WTC11 (cell line): ENCODE results near the gene EID2B. TPM values are rescaled to one million over a fixed set of nuclear protein-coding genes. Genes with fewer than 3 reads are reported as not detected.

Experiments used
- ATAC-seq: fragments of 200-7000 bp; cut with Tn5 transposase; 2 replicates; pipeline ENCODE4 v1.10.0; 2021; ENCODE audit warnings: mild to moderate bottlenecking, moderate library complexity
- CTCF ChIA-PET: fragments of 300-600 bp; sonication (Branson Sonifier 250); formaldehyde crosslinking; loops from one replicate; lab custom pipeline; 2021; ENCODE audit warnings: antibody characterized with exemption; lab: Charles Lee
- POLR2A ChIA-PET: fragments of 350-600 bp; sonication (Branson Sonifier 250); formaldehyde crosslinking; loops from one replicate; lab custom pipeline; 2021; ENCODE audit warnings: antibody characterized with exemption; lab: Charles Lee
- DNase-seq: peaks from one replicate; pipeline ENCODE4 v3.0.0; 2021; ENCODE audit warnings: low spot score
- H3K27ac Mint-ChIP-seq: 2 replicates; pipeline ENCODE4 v1.8.0; 2021; ENCODE audit warnings: mixed read lengths
- H3K27me3 Mint-ChIP-seq: 2 replicates; pipeline ENCODE4 v1.8.0; 2021; ENCODE audit warnings: low read depth, mild to moderate bottlenecking, moderate library complexity, mixed read lengths
- H3K36me3 Mint-ChIP-seq: 2 replicates; pipeline ENCODE4 v1.8.0; 2021; ENCODE audit warnings: mixed read lengths
- H3K4me1 Mint-ChIP-seq: 2 replicates; pipeline ENCODE4 v1.8.0; 2022; ENCODE audit warnings: mixed read lengths
- H3K4me3 Mint-ChIP-seq: 2 replicates; pipeline ENCODE4 v1.8.0; 2021; ENCODE audit warnings: mild to moderate bottlenecking, moderate library complexity, mixed read lengths
- H3K9me3 Mint-ChIP-seq: 2 replicates; pipeline ENCODE4 v1.8.0; 2021; ENCODE audit warnings: mixed read lengths
- CBFB ChIP-seq: sonication (generic); formaldehyde crosslinking; IDR thresholded peaks from 2 replicates; pipeline ENCODE4 v1.8.1; 2022; ENCODE audit warnings: mild to moderate bottlenecking, low read depth, missing genetic modification reagents
- EMX1 ChIP-seq: fragments of 250-450 bp; sonication (Bioruptor Pico); IDR thresholded peaks from 2 replicates; pipeline ENCODE4 v1.8.0; 2021; ENCODE audit warnings: mild to moderate bottlenecking
- ESRRA ChIP-seq: sonication (generic); formaldehyde crosslinking; IDR thresholded peaks from 2 replicates; pipeline ENCODE4 v1.8.1; 2022; ENCODE audit warnings: mild to moderate bottlenecking, missing genetic modification reagents, borderline replicate concordance
- FOXK1 ChIP-seq: sonication (generic); formaldehyde crosslinking; IDR thresholded peaks from 2 replicates; pipeline ENCODE4 v1.8.0; 2022; ENCODE audit warnings: mild to moderate bottlenecking, moderate library complexity, missing genetic modification reagents
- GTF2I ChIP-seq: fragments of 250-450 bp; sonication (Bioruptor Pico); conservative IDR thresholded peaks from 2 replicates; pipeline ENCODE4 v1.4.0; 2021; ENCODE audit warnings: mild to moderate bottlenecking
- HMGA2 ChIP-seq: fragments of 250-450 bp; sonication (Bioruptor Pico); IDR thresholded peaks from 2 replicates; pipeline ENCODE4 v1.4.0; 2021; ENCODE audit warnings: mild to moderate bottlenecking, moderate library complexity
- MXD4 ChIP-seq: fragments of 250-450 bp; sonication (Bioruptor Pico); IDR thresholded peaks from 2 replicates; pipeline ENCODE4 v1.8.0; 2021; ENCODE audit warnings: mild to moderate bottlenecking, moderate library complexity, borderline replicate concordance
- NR2C2 ChIP-seq: sonication (generic); formaldehyde crosslinking; IDR thresholded peaks from 2 replicates; pipeline ENCODE4 v1.8.0; 2022; ENCODE audit warnings: mild to moderate bottlenecking, missing genetic modification reagents
- RELA ChIP-seq: sonication (generic); formaldehyde crosslinking; IDR thresholded peaks from 2 replicates; pipeline ENCODE4 v1.8.1; 2022; ENCODE audit warnings: missing genetic modification reagents, mild to moderate bottlenecking, borderline replicate concordance
- SMAD4 ChIP-seq: sonication (generic); formaldehyde crosslinking; IDR thresholded peaks from 2 replicates; pipeline ENCODE4 v1.8.0; 2022; ENCODE audit warnings: mild to moderate bottlenecking, missing genetic modification reagents
- TEAD4 ChIP-seq: sonication (generic); formaldehyde crosslinking; IDR thresholded peaks from 2 replicates; pipeline ENCODE4 v1.8.0; 2022; ENCODE audit warnings: mild to moderate bottlenecking, missing genetic modification reagents
- ZBTB21 ChIP-seq: sonication (generic); formaldehyde crosslinking; IDR thresholded peaks from 2 replicates; pipeline ENCODE4 v1.8.1; 2023; ENCODE audit warnings: mild to moderate bottlenecking, missing genetic modification reagents, borderline replicate concordance
- ZNF263 ChIP-seq: sonication (generic); formaldehyde crosslinking; IDR thresholded peaks from 2 replicates; pipeline ENCODE4 v1.8.1; 2022; ENCODE audit warnings: low read depth, mild to moderate bottlenecking, moderate library complexity, missing genetic modification reagents
- ZNF416 ChIP-seq: fragments of 250-450 bp; sonication (Bioruptor Pico); IDR thresholded peaks from 2 replicates; pipeline ENCODE4 v1.9.0; 2021; ENCODE audit warnings: mild to moderate bottlenecking, inconsistent platforms
- ZNF423 ChIP-seq: fragments of 250-450 bp; sonication (Bioruptor Pico); IDR thresholded peaks from 2 replicates; pipeline ENCODE4 v2.1.2; 2022; ENCODE audit warnings: mild to moderate bottlenecking, moderate library complexity
- total RNA-seq: library from RNA; stranded (reverse); gene quantifications from 3 replicates; pipeline ENCODE4 v1.2.3, GENCODE V29; 2021
- TF ChIP-seq, protein P1 (sequence below): sonication (generic); formaldehyde crosslinking; IDR thresholded peaks from 2 replicates; pipeline ENCODE4 v1.8.1; 2022; ENCODE audit warnings: mild to moderate bottlenecking, moderate library complexity, missing genetic modification reagents
- TF ChIP-seq, protein P2 (sequence below): fragments of 200-600 bp; IDR thresholded peaks from 2 replicates; pipeline ENCODE4 v1.8.0; 2022; ENCODE audit warnings: antibody characterized with exemption
- TF ChIP-seq, protein P3 (sequence below): sonication (generic); formaldehyde crosslinking; IDR thresholded peaks from 2 replicates; pipeline ENCODE4 v1.8.0; 2023; ENCODE audit warnings: missing genetic modification reagents, mild to moderate bottlenecking, borderline replicate concordance
- TF ChIP-seq, protein P4 (sequence below): sonication (generic); formaldehyde crosslinking; IDR thresholded peaks from 2 replicates; pipeline ENCODE4 v1.8.0; 2022; ENCODE audit warnings: mild to moderate bottlenecking, missing genetic modification reagents
- TF ChIP-seq, protein P5 (sequence below): sonication (generic); formaldehyde crosslinking; IDR thresholded peaks from 2 replicates; pipeline ENCODE4 v1.8.0; 2022; ENCODE audit warnings: mild to moderate bottlenecking, missing genetic modification reagents

Gene EID2B
- total RNA-seq, 1 experiment from 2014 or later: 3.6 TPM

DNA sequence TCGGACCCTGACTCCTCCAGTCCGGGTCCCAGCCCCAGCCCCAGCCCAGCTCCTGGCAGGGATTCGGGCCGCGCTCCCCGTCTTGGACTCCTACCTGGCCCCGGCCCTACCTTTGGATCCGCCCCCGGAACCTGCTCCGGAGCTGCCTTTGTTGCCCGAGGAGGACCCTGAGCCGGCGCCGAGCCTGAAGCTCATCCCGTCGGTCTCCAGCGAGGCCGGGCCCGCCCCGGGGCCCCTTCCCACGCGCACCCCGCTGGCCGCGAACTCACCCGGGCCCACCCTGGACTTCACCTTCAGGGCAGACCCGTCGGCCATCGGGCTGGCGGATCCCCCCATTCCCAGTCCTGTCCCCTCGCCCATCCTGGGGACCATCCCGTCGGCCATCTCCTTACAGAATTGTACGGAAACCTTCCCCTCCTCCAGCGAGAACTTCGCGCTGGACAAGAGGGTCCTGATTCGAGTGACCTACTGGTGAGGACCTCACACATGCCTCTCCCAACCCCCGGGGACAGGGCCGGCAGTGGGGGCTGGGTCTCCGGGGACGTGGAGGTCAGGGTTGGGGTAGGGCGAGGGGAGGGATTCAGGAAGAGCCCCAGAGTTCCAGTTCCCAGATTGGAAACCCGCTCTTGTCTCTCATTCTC lies 17.0 kb downstream of the EID2B start:
- POLR2A ChIA-PET: interaction anchor here (0.6 to 1.8 kb wide), 3 partner anchors 17 to 829 kb away, joined by 3 to 10 read pairs (median 6); partner anchors contain the start of genes EID2B and RPS16
- CTCF ChIA-PET: interaction anchor here (0.6 to 4.0 kb wide), 11 partner anchors 9 to 1826 kb away, joined by 3 to 21 read pairs (median 5); partner anchors contain the start of genes EID2B and TIMM50

DNA sequence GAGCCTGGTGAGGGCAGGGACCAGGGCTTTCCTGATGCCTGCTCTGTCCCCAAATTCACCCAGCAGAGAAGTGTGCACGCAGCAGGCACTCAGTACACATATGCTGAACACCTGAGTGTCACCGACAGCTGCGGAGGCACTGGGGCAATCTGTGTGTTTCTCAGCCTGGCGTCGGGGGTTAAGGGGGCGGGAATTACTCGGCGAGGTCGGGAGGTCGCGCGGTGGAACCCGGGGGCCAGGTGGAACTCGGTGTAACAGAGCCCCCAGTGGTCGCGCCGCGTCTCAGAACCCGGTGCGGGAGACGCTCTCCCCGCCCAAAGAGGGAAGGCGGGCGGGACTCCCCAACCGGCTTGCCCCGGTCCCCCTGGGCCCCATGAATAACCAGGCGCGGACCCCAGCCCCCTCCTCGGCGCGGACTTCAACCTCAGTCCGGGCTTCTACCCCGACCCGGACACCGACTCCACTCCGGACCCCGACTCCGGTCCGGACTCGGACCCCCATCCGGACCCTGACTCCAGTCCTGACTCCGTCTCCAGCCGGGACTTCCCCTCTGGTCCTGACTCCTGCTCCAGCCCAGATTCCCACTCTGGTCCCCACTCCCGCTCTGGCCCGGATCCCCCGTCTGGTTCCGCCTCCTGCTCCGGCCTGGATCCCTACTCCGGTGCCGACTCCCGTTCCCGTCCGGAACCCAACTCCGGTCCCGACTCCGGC lies 17.7 kb downstream of the EID2B start, which contains the start of gene SELENOV:
Gene SELENOV (plus strand): TSS at position 300 of the 711 bp plus-strand sequence. CDS start 74 bp downstream, at position 374.
- peak; percentile 90 for DNase-seq
- Mint-ChIP-seq H3K27me3 (peaks cover 36% of the 10 kb centered on the region), H3K36me3 (peaks cover 5% of the 10 kb centered on the region), H3K27ac (peak within 1 kb of the TSS; percentile 41; the same call in 1 of the 2 replicates), H3K4me1 (peaks cover 27% of the 10 kb centered on the region), H3K9me3 (no peaks in the 10 kb centered on the region; the same call in 1 of the 2 replicates), H3K4me3 (peak within 1 kb of the TSS; percentile 89)
- ATAC-seq: peak; percentile 76
- ChIA-PET POLR2A (interaction anchor here (0.8 to 1.8 kb wide), 3 partner anchors 17 to 107 kb away, joined by 3 to 10 read pairs (median 6); partner anchors contain the start of genes EID2B and RPS16), CTCF (interaction anchor here (0.7 to 4.0 kb wide), 11 partner anchors 8 to 112 kb away, joined by 3 to 21 read pairs (median 5); partner anchors contain the start of gene EID2B)
- TF ChIP-seq ZNF263 (CRISPR knock-in tag): no peak
- TF ChIP-seq, protein P1, sequence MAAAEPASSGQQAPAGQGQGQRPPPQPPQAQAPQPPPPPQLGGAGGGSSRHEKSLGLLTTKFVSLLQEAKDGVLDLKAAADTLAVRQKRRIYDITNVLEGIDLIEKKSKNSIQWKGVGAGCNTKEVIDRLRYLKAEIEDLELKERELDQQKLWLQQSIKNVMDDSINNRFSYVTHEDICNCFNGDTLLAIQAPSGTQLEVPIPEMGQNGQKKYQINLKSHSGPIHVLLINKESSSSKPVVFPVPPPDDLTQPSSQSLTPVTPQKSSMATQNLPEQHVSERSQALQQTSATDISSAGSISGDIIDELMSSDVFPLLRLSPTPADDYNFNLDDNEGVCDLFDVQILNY: peak; percentile 62; the same call in 1 of the 2 replicates
- TF ChIP-seq, protein P2, sequence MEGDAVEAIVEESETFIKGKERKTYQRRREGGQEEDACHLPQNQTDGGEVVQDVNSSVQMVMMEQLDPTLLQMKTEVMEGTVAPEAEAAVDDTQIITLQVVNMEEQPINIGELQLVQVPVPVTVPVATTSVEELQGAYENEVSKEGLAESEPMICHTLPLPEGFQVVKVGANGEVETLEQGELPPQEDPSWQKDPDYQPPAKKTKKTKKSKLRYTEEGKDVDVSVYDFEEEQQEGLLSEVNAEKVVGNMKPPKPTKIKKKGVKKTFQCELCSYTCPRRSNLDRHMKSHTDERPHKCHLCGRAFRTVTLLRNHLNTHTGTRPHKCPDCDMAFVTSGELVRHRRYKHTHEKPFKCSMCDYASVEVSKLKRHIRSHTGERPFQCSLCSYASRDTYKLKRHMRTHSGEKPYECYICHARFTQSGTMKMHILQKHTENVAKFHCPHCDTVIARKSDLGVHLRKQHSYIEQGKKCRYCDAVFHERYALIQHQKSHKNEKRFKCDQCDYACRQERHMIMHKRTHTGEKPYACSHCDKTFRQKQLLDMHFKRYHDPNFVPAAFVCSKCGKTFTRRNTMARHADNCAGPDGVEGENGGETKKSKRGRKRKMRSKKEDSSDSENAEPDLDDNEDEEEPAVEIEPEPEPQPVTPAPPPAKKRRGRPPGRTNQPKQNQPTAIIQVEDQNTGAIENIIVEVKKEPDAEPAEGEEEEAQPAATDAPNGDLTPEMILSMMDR: no peak
- no peak for TF ChIP-seq ZNF423 (CRISPR knock-in tag)
- TF ChIP-seq, protein P3, sequence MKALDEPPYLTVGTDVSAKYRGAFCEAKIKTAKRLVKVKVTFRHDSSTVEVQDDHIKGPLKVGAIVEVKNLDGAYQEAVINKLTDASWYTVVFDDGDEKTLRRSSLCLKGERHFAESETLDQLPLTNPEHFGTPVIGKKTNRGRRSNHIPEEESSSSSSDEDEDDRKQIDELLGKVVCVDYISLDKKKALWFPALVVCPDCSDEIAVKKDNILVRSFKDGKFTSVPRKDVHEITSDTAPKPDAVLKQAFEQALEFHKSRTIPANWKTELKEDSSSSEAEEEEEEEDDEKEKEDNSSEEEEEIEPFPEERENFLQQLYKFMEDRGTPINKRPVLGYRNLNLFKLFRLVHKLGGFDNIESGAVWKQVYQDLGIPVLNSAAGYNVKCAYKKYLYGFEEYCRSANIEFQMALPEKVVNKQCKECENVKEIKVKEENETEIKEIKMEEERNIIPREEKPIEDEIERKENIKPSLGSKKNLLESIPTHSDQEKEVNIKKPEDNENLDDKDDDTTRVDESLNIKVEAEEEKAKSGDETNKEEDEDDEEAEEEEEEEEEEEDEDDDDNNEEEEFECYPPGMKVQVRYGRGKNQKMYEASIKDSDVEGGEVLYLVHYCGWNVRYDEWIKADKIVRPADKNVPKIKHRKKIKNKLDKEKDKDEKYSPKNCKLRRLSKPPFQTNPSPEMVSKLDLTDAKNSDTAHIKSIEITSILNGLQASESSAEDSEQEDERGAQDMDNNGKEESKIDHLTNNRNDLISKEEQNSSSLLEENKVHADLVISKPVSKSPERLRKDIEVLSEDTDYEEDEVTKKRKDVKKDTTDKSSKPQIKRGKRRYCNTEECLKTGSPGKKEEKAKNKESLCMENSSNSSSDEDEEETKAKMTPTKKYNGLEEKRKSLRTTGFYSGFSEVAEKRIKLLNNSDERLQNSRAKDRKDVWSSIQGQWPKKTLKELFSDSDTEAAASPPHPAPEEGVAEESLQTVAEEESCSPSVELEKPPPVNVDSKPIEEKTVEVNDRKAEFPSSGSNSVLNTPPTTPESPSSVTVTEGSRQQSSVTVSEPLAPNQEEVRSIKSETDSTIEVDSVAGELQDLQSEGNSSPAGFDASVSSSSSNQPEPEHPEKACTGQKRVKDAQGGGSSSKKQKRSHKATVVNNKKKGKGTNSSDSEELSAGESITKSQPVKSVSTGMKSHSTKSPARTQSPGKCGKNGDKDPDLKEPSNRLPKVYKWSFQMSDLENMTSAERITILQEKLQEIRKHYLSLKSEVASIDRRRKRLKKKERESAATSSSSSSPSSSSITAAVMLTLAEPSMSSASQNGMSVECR: peak; percentile 40; the same call in 1 of the 2 replicates
- no peak for TF ChIP-seq MXD4 (CRISPR knock-in tag)
- TF ChIP-seq ZBTB21 (CRISPR knock-in tag): no peak
- no peak for TF ChIP-seq RELA
- TF ChIP-seq FOXK1 (CRISPR knock-in tag): no peak; the same call in 1 of the 2 replicates
- peak; percentile 26; the same call in 1 of the 2 replicates for TF ChIP-seq NR2C2 (CRISPR knock-in tag)
- no peak for TF ChIP-seq GTF2I
- no peak for TF ChIP-seq EMX1 (CRISPR knock-in tag)

More for the DNA sequence above, 17.0 kb downstream of the EID2B start:
- peak overlapping the region; percentile 89 for H3K4me3 Mint-ChIP-seq
- peak; percentile 88 for DNase-seq
- TF ChIP-seq, protein P1: no peak
- TF ChIP-seq ESRRA (CRISPR knock-in tag): no peak
- 0 out of 2 replicates have a peak, but pooled peaks have one; percentile 23 for TF ChIP-seq FOXK1 (CRISPR knock-in tag)
- no peak for TF ChIP-seq ZNF416 (CRISPR knock-in tag)
- TF ChIP-seq HMGA2 (CRISPR knock-in tag): no peak
- TF ChIP-seq SMAD4 (CRISPR knock-in tag): no peak
- TF ChIP-seq, protein P4, sequence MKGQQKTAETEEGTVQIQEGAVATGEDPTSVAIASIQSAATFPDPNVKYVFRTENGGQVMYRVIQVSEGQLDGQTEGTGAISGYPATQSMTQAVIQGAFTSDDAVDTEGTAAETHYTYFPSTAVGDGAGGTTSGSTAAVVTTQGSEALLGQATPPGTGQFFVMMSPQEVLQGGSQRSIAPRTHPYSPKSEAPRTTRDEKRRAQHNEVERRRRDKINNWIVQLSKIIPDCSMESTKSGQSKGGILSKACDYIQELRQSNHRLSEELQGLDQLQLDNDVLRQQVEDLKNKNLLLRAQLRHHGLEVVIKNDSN (CRISPR knock-in tag): no peak; the same call in 1 of the 2 replicates
- TF ChIP-seq CBFB: peak; percentile 50; the same call in 1 of the 2 replicates
- TF ChIP-seq TEAD4 (CRISPR knock-in tag): no peak
- TF ChIP-seq, protein P5, sequence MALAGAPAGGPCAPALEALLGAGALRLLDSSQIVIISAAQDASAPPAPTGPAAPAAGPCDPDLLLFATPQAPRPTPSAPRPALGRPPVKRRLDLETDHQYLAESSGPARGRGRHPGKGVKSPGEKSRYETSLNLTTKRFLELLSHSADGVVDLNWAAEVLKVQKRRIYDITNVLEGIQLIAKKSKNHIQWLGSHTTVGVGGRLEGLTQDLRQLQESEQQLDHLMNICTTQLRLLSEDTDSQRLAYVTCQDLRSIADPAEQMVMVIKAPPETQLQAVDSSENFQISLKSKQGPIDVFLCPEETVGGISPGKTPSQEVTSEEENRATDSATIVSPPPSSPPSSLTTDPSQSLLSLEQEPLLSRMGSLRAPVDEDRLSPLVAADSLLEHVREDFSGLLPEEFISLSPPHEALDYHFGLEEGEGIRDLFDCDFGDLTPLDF (CRISPR knock-in tag): no peak
- TF ChIP-seq GTF2I: no peak
- ATAC-seq: peak; percentile 74
- H3K36me3 Mint-ChIP-seq: peaks cover 9% of the 10 kb centered on the region
- peaks cover 32% of the 10 kb centered on the region for H3K27me3 Mint-ChIP-seq
- H3K9me3 Mint-ChIP-seq: no peaks in the 10 kb centered on the region; the same call in 1 of the 2 replicates
- H3K4me1 Mint-ChIP-seq: peaks cover 27% of the 10 kb centered on the region
- H3K27ac Mint-ChIP-seq: peak overlapping the region; percentile 83
